Right lobe of liver (tissue), 6 donors: ENCODE results near the gene CEP170B. TPM values are rescaled to one million over a fixed set of nuclear protein-coding genes. Genes with fewer than 3 reads are reported as not detected.
A peak's percentile ranks its signal among the peaks of the same experiment; 100 is the strongest.
"Not testable (repeated sequence)": the region's sequence is repeated elsewhere in the genome, so short reads cannot be mapped to it uniquely, and the experiment has no call there.

ENCODE experiments used
- ATAC-seq, 4 donors: fragments of 200-7000 bp; cut with Tn5 transposase; one replicate each; pipeline ENCODE4 v1.9.1; 2020; ENCODE audit warnings: mild to moderate bottlenecking in 4 of 4, moderate library complexity in 4 of 4
- DNase-seq, 3 donors: peaks; one replicate each; pipeline ENCODE4 v3.0.0-alpha.2; 2020
- H3K27ac ChIP-seq, 3 donors: fragments of 200-600 bp; one replicate each; pipeline ENCODE4 v1.8.0; 2022
- H3K27me3 ChIP-seq, 2 donors: fragments of 200-600 bp; one replicate each; pipeline ENCODE4 v1.8.0; 2022
- H3K36me3 ChIP-seq, 4 donors: fragments of 200-600 bp; sonication (generic) in 1 of 4; one replicate each; pipeline versions ENCODE4 v1.5.1 to v1.8.0; 2017 to 2022; ENCODE audit warnings: control low read depth in 1 of 4
- H3K4me1 ChIP-seq, 4 donors: fragments of 200-600 bp; sonication (generic) in 1 of 4; one replicate each; pipeline versions ENCODE4 v1.5.1 to v1.8.0; 2017 to 2022; ENCODE audit warnings: control low read depth in 1 of 4
- H3K4me3 ChIP-seq, 3 donors: fragments of 200-600 bp; one replicate each; pipeline ENCODE4 v1.8.0; 2022
- H3K9me3 ChIP-seq, 4 donors: fragments of 200-600 bp; sonication (generic) in 1 of 4; one replicate each; pipeline versions ENCODE4 v1.5.1 to v1.8.0; 2017 to 2022; ENCODE audit warnings: control low read depth in 1 of 4
- POLR2A ChIP-seq: fragments of 450-650 bp; IDR thresholded peaks from one replicate; pipeline ENCODE4 v1.6.1; 2017; ENCODE audit warnings: antibody characterized with exemption, mild to moderate bottlenecking
- WGBS: methylation state at CpG from one replicate; pipeline ENCODE4 v1.1.6; 2018; ENCODE audit warnings: low coverage, low lambda C conversion rate; ENCODE audit not compliant: insufficient coverage; ENCODE audit errors: missing lambda C conversion rate; 5-methylcytosine and 5-hydroxymethylcytosine counted together
- intact Hi-C, 2 donors: fragments of 100-400 bp; cut with DNase I; formaldehyde crosslinking; loops; one replicate each; pipeline versions ENCODE4 v1.11.2 to v1.14.1; 2022
- total RNA-seq, 6 experiments: library from RNA; depleted of rRNA in 2 of 6; stranded (reverse); fragments of >200 nt in 2 of 6; fragmentation: NEBNext Ultra II Directional in 3 of 6; extraction: Animal tissue kit (Norgen Biotek cat#: 25700) in 3 of 6; gene quantifications; one replicate each; pipeline versions ENCODE4 v1.1.0 to v1.2.4, GENCODE V29; 2016 to 2023
- TF ChIP-seq, protein P1 (sequence below), 4 donors: fragments of 200-600 bp in 3 of 4; fragments of 450-650 bp in 1 of 4; IDR thresholded peaks; one replicate each; pipeline versions ENCODE4 v1.5.1 to v1.8.0; 2016 to 2022; ENCODE audit warnings: antibody characterized with exemption in 4 of 4, mild to moderate bottlenecking in 2 of 4
- donor health status: DM: no; HTN: yes; CAD: no.
- donor health status: DM: no; HTN: no; CAD: no.
- donor health status: DM: no; HTN: no; CAD: no.
- donor health status: DM: no; HTN: yes; CAD: no.
- donor health status: DM: no; HTN: yes; CAD: no.

CEP170B gene
- total RNA-seq, 6 experiments from 2014 or later, result 13.2 to 22.4 (median 16.8) TPM

DNA sequence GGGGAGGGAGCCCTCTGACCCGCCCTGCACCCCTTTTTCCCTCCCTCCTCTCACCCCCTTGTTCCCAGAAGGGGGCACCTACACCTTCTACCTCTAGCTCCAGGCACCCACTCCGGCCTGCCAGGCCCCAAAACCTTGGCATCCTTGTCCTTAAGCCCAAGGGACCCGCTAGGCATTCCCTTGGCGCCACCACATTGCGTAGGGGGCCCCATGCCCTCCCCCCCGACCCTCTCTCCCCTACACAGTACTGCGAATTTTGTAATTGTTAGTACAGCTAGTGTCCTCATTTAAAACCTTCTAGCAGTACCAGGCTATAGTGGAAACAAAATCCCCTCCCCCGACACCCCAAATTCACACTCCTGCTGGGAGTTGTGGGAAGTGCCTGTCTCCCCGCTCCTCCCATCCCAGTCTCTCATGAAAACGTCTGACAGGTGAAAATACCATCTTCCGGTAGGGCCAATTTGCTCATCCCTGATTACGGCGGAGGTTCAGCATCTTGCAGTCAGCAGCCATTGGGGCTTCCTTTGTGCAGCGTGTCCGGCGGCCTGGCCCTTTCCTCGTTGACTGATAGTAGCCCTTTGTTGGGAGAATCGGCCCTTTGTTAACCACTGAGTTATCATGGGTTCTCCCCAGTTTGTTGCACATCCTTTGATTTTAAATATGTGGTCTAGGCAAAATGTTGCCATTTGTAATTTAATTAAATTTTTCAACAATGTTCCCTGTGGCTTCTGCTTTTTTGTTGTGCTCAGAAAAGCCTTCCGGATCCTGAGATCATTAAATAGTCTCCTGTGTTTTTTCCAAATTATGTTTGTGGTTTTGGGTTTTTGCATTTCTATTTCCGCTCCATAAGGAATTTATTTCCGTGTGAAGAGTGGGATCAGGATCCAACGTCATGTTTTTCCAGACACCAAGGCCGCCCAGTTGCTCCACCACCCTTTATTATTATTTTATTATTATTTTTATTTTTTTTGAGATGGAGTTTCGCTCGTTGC is 7.9 kb upstream of the CEP170B start:
- DNase-seq, result peak in 1 of 3 donors; percentile 41
- H3K36me3 ChIP-seq, result no peaks in the 10 kb centered on the region
- H3K27ac ChIP-seq, result no peak overlapping the region
- peak in 3 of 4 donors; percentile 22 to 34 (median 24) for ATAC-seq
- WGBS, result 70% methylated on average over 21 of the region's 25 CpGs
- no peaks in the 10 kb centered on the region for H3K27me3 ChIP-seq
- no peak overlapping the region for H3K4me3 ChIP-seq
- no peaks in the 10 kb centered on the region for H3K9me3 ChIP-seq
- intact Hi-C loops, result no loop called here
- H3K4me1 ChIP-seq, result no peaks in the 10 kb centered on the region
- TF ChIP-seq, protein P1, sequence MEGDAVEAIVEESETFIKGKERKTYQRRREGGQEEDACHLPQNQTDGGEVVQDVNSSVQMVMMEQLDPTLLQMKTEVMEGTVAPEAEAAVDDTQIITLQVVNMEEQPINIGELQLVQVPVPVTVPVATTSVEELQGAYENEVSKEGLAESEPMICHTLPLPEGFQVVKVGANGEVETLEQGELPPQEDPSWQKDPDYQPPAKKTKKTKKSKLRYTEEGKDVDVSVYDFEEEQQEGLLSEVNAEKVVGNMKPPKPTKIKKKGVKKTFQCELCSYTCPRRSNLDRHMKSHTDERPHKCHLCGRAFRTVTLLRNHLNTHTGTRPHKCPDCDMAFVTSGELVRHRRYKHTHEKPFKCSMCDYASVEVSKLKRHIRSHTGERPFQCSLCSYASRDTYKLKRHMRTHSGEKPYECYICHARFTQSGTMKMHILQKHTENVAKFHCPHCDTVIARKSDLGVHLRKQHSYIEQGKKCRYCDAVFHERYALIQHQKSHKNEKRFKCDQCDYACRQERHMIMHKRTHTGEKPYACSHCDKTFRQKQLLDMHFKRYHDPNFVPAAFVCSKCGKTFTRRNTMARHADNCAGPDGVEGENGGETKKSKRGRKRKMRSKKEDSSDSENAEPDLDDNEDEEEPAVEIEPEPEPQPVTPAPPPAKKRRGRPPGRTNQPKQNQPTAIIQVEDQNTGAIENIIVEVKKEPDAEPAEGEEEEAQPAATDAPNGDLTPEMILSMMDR (IDR thresholded peaks at IDR 0.05), result no peak
- no peak for TF ChIP-seq POLR2A

GRCh38 chr14:104857931-104858330 is 7.1 kb upstream of the CEP170B start:
- H3K4me1 ChIP-seq, H3K27ac ChIP-seq, H3K9me3 ChIP-seq, H3K36me3 ChIP-seq, H3K27me3 ChIP-seq, ATAC-seq, H3K4me3 ChIP-seq, intact Hi-C loops: not testable (repeated sequence)
- 92% methylated on average over 6 of the region's 6 CpGs for WGBS
- DNase-seq, result peak in 1 of 3 donors; percentile 12

GRCh38 chr14:104858811-104859426 is 6.1 kb upstream of the CEP170B start:
- WGBS, result 80% methylated on average over 8 of the region's 8 CpGs
- intact Hi-C loops, result no loop called here
- Histone ChIP-seq H3K4me3 (no peak overlapping the region), H3K36me3 (no peaks in the 10 kb centered on the region), H3K9me3 (no peaks in the 10 kb centered on the region), H3K4me1 (no peaks in the 10 kb centered on the region), H3K27me3 (no peaks in the 10 kb centered on the region), H3K27ac (no peak overlapping the region)
- DNase-seq (no peak), ATAC-seq (no peak)
- TF ChIP-seq, protein P1 (IDR thresholded peaks at IDR 0.05), result no peak
- TF ChIP-seq POLR2A, result no peak

DNA sequence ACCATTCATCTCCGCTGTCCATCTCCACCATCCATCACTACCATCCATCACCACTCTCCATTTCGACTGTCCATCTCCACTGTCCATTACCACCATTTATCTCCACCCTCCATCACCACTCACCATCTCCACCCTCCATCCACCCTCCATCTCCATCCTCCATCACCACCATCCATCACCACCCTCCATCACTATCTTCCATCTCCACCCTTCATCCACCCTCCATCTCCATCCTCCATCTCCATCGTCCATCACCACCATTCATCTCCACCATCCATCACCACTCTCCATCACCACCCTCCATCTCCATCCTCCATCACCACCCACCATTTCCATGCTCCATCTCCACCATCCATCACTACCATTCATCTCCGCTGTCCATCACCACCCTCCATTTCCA is 5.2 kb upstream of the CEP170B start:
- DNase-seq, result no peak
- no peak for TF ChIP-seq POLR2A
- TF ChIP-seq, protein P1 (IDR thresholded peaks at IDR 0.05), result no peak
- no peaks in the 10 kb centered on the region for H3K4me1 ChIP-seq
- 100% methylated on average over 4 of the region's 4 CpGs for WGBS
- ATAC-seq, result no peak
- no peaks in the 10 kb centered on the region for H3K36me3 ChIP-seq
- no peaks in the 10 kb centered on the region for H3K9me3 ChIP-seq
- H3K27ac ChIP-seq, result no peak overlapping the region
- no peak overlapping the region for H3K4me3 ChIP-seq
- intact Hi-C loops, result no loop called here
- H3K27me3 ChIP-seq, result no peaks in the 10 kb centered on the region

- intact Hi-C loops, result no loop called here
- Histone ChIP-seq H3K27ac (no peak overlapping the region), H3K9me3 (no peaks in the 10 kb centered on the region), H3K36me3 (no peaks in the 10 kb centered on the region), H3K4me1 (no peaks in the 10 kb centered on the region), H3K27me3 (no peaks in the 10 kb centered on the region), H3K4me3 (no peak overlapping the region)
- no peak for TF ChIP-seq POLR2A
- TF ChIP-seq, protein P1 (IDR thresholded peaks at IDR 0.05), result no peak
- no peak for ATAC-seq
- DNase-seq, result peak in 1 of 3 donors; percentile 5
These were observed 4.7 kb upstream of the CEP170B start for GRCh38 chr14:104860414-104860813.
